ENCODE measurements around the gene ENTPD8. TPM values are rescaled to one million over a fixed set of nuclear protein-coding genes. Genes with fewer than 3 reads are reported as not detected.

The ENTPD8 gene
- total RNA-seq, 1 experiment from 2014 or later, result 0.77 TPM

- peaks cover 12 to 17% (median 16%) of the 10 kb centered on the region in 3 experiments for H3K36me3 Mint-ChIP-seq (ENCODE audit: insufficient read depth in 1 of 3, low read depth in 3 of 3)
- H3K4me1 ChIP-seq (ENCODE audit: insufficient read depth, low read length), result no peaks in the 10 kb centered on the region
- no peak overlapping the region for H4K8ac ChIP-seq (replicated peaks; ENCODE audit: insufficient read length, low read depth, low read length)
- H3K27ac ChIP-seq (ENCODE audit: insufficient read length, low read depth, low read length), result no peak overlapping the region
- H3K18ac ChIP-seq (ENCODE audit: insufficient read length, low read depth, low read length), result no peak overlapping the region
- H3K23me2 ChIP-seq (ENCODE audit: insufficient read length, low read depth, low read length, poor library complexity, severe bottlenecking), result peaks cover 3% of the 10 kb centered on the region
- no peak overlapping the region for H4K91ac ChIP-seq (ENCODE audit: insufficient read length, low read depth, low read length)
- WGBS (ENCODE audit: extremely low coverage, insufficient read length, low lambda C conversion rate), result no CpG with 5 or more reads among the region's 24 CpGs
- DNase-seq, result peak; percentile 23
- H2AFZ ChIP-seq (ENCODE audit: low read length), result no peak overlapping the region
- H3K4me2 ChIP-seq (ENCODE audit: insufficient read depth, insufficient read length, low read length), result no peak overlapping the region
- no peak overlapping the region for H3K23ac ChIP-seq (ENCODE audit: insufficient read length, low read depth, low read length)
- no peak overlapping the region for H3K4me3 Mint-ChIP-seq
- H4K5ac ChIP-seq (ENCODE audit: insufficient read length, low read depth, low read length), result no peak overlapping the region
- H3K9ac ChIP-seq (ENCODE audit: extremely low read depth, insufficient read length, low read length), result no peak overlapping the region
- 0 out of 4 replicates have a peak, but pooled peaks cover 0 to 5% of the 10 kb centered on the region in 2 experiments for H3K4me1 Mint-ChIP-seq
- no peak overlapping the region; the same call in 1 of the 2 replicates for H3K14ac ChIP-seq (ENCODE audit: insufficient read depth, low read length)
- no peak overlapping the region for H2BK20ac ChIP-seq (ENCODE audit: low read depth, low read length, poor library complexity, severe bottlenecking)
- no peak overlapping the region for H3K4ac ChIP-seq (ENCODE audit: low read depth, low read length)
- no peaks in the 10 kb centered on the region for H3K79me1 ChIP-seq (ENCODE audit: insufficient read depth, low read depth, low read length, poor library complexity, severe bottlenecking)
- no peaks in the 10 kb centered on the region for H4K20me1 ChIP-seq (ENCODE audit: control insufficient read depth, insufficient read depth, insufficient read length)
- H3K56ac ChIP-seq (ENCODE audit: insufficient read length, low read depth, low read length), result no peak overlapping the region
- H3T11ph ChIP-seq (ENCODE audit: low read length), result no peak overlapping the region
- no peak overlapping the region for H2BK12ac ChIP-seq (ENCODE audit: insufficient read length, low read depth, low read length)
- no peaks in the 10 kb centered on the region for H3K9me3 ChIP-seq (ENCODE audit: control insufficient read depth, low read depth, low read length)
- H2BK120ac ChIP-seq (ENCODE audit: low read depth, low read length, poor library complexity, severe bottlenecking), result no peak overlapping the region
- peaks cover 8% of the 10 kb centered on the region for H3K27me3 Mint-ChIP-seq (ENCODE audit: low read depth)
- H3K27ac Mint-ChIP-seq, result no peak overlapping the region
- no peaks in the 10 kb centered on the region for H3K79me2 ChIP-seq (ENCODE audit: insufficient read depth, low read length)
- TF ChIP-seq, protein P1, sequence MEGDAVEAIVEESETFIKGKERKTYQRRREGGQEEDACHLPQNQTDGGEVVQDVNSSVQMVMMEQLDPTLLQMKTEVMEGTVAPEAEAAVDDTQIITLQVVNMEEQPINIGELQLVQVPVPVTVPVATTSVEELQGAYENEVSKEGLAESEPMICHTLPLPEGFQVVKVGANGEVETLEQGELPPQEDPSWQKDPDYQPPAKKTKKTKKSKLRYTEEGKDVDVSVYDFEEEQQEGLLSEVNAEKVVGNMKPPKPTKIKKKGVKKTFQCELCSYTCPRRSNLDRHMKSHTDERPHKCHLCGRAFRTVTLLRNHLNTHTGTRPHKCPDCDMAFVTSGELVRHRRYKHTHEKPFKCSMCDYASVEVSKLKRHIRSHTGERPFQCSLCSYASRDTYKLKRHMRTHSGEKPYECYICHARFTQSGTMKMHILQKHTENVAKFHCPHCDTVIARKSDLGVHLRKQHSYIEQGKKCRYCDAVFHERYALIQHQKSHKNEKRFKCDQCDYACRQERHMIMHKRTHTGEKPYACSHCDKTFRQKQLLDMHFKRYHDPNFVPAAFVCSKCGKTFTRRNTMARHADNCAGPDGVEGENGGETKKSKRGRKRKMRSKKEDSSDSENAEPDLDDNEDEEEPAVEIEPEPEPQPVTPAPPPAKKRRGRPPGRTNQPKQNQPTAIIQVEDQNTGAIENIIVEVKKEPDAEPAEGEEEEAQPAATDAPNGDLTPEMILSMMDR (conservative IDR thresholded peaks at IDR 0.05), result no peak
- no peak overlapping the region for H2BK15ac ChIP-seq (ENCODE audit: low read depth, low read length)
- no peaks in the 10 kb centered on the region for H3K27me3 ChIP-seq (ENCODE audit: insufficient read depth, low read length)
- peaks cover 10 to 13% of the 10 kb centered on the region in 2 experiments for H3K9me3 Mint-ChIP-seq
- H2AK5ac ChIP-seq (ENCODE audit: insufficient read length, low read length), result no peak overlapping the region
- no peak overlapping the region for H2BK5ac ChIP-seq (ENCODE audit: insufficient read length, low read length)
Observed at GRCh38 chr9:137404961-137405567, 36.1 kb downstream of the ENTPD8 start.

Data from H9 (cell line).